Measurements from ENCODE around the gene DUSP19. TPM values are rescaled to one million over a fixed set of nuclear protein-coding genes. Genes with fewer than 3 reads are reported as not detected.

Gene DUSP19, protein sequence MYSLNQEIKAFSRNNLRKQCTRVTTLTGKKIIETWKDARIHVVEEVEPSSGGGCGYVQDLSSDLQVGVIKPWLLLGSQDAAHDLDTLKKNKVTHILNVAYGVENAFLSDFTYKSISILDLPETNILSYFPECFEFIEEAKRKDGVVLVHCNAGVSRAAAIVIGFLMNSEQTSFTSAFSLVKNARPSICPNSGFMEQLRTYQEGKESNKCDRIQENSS
- total RNA-seq (2021; ENCODE audit: unreplicated experiment) (2.9 TPM), Bru-seq, nascent RNA (percentile 30 among the genes with signal in this experiment), BruChase-seq, experiment 1, labeled RNA remaining after a 6-hour chase (percentile 45 among the genes with signal in this experiment), BruChase-seq, experiment 2, labeled RNA remaining after a 2-hour chase (percentile 37 among the genes with signal in this experiment)
- 0.39 and 0.47 TPM in 2 replicates for polyA plus RNA-seq (2012)
- long read RNA-seq, full-length matches to known transcripts, result 2 of 2 reads
- long read RNA-seq, partial matches to known transcripts, result 0 of 2 reads
- long read RNA-seq, other reads (novel, unspliced or antisense), result 0 of 2 reads

DNA sequence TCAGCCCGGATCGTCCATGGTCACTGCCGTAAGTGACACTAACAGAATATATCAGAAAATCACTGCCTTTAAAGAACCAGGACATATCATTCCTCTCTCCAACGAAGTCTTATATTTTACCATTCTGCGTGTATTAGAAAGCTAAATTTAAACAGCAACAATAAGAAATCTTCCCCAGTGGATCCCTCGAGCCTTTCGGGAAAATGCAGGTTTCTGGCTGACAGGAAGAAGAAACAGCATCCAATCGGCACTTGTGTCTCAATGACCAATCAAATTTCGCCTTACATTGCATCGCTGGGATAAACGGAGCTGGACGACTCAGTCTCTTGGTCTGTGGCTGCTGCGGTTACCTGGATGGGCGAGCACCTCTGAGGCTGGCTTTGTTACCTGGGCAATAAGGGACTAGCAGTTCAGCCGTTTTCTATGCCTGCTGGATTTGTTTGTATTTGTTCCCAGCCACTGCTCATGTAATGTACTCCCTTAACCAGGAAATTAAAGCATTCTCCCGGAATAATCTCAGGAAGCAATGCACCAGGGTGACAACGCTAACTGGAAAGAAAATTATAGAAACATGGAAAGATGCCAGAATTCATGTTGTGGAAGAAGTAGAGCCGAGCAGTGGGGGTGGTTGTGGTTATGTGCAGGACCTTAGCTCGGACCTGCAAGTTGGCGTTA lies at the start of gene DUSP19:
DUSP19 (plus strand) TSS at position 284 of the 675 bp plus-strand sequence; CDS start at position 471, 187 bp downstream.
- DNase-seq (ENCODE audit: low read depth, low spot score) (peak; percentile 97), ATAC-seq (peak; percentile 98)
- Histone ChIP-seq H3K4me2 (ENCODE audit: low read length) (peak within 1 kb of the TSS; percentile 94), H3K36me3 (ENCODE audit: control insufficient read depth in 1 of 2, insufficient read depth in 2 of 2, low read length in 2 of 2) (no peaks in the 10 kb centered on the region), H3K79me2 (ENCODE audit: insufficient read depth, low read length) (no peaks in the 10 kb centered on the region), H3K9ac (ENCODE audit: low read length) (peak within 1 kb of the TSS; percentile 64), H3K9me3 (ENCODE audit: control insufficient read depth in 1 of 2, insufficient read depth in 1 of 2, low read depth in 1 of 2, low read length in 2 of 2) (no peaks in the 10 kb centered on the region), H2AFZ (ENCODE audit: low read depth, low read length, poor library complexity, severe bottlenecking) (peak within 1 kb of the TSS; percentile 96), H3K27me3 (ENCODE audit: insufficient read depth, low read length) (no peaks in the 10 kb centered on the region), H3K27ac (ENCODE audit: low read depth, low read length) (peak within 1 kb of the TSS; percentile 75), H4K20me1 (ENCODE audit: insufficient read depth) (no peaks in the 10 kb centered on the region), H3K4me3 (replicated peaks in 1 of 2; ENCODE audit: low read depth in 1 of 2, low read length in 2 of 2) (peak within 1 kb of the TSS; percentile 50 to 72), H3K4me1 (ENCODE audit: control insufficient read depth in 1 of 2, insufficient read depth in 2 of 2, low read length in 2 of 2) (peaks cover 5 to 20% of the 10 kb centered on the region in 2 experiments; a peak in 3 of 4 replicates), H3K9me2 (ENCODE audit: insufficient read depth) (no peaks in the 10 kb centered on the region)
- intact Hi-C loops (cut with micrococcal nuclease), result no loop called here
- CTCF ChIA-PET, result interaction anchor here (0.7 kb wide), 1 partner anchor 418 kb away, joined by 3 read pairs; no protein-coding TSS in a partner anchor
- no TSS peak for BruUV-seq (replicated peaks)
- POLR2A ChIA-PET, result no interaction called here
- RAD21 ChIA-PET (ENCODE audit: low non-redundant PET in 1 of 2, low total read pairs in 2 of 2, uncharacterized antibody in 2 of 2, unreplicated experiment in 2 of 2), result no interaction called here
- TF ChIP-seq SRF (IDR thresholded peaks at IDR 0.05; ENCODE audit: low read depth) (no peak), EZH2 (IDR thresholded peaks at IDR 0.05) (no peak), RAD21 (IDR thresholded peaks at IDR 0.05; ENCODE audit: low read depth) (no peak), ELF1 (IDR thresholded peaks at IDR 0.05; ENCODE audit: borderline replicate concordance, low read depth) (peak; percentile 31; the same call in 1 of the 2 replicates), POLR2A (IDR thresholded peaks at IDR 0.05; ENCODE audit: borderline replicate concordance, extremely low read depth, insufficient read depth, insufficient read length) (peak; percentile 91), CBX3 (IDR thresholded peaks at IDR 0.05; ENCODE audit: low read depth) (peak; percentile 50; the same call in 1 of the 2 replicates), ZNF274 (IDR thresholded peaks at IDR 0.05; ENCODE audit: low read depth, low read length) (no peak), YY1 (IDR thresholded peaks at IDR 0.05; ENCODE audit: extremely low read depth, insufficient replicate concordance, low read depth, low read length) (peak; percentile 79), FOSL1 (IDR thresholded peaks at IDR 0.05; ENCODE audit: low read depth) (no peak), JUND (IDR thresholded peaks at IDR 0.05) (no peak; the same call in 1 of the 2 replicates), SP1 (IDR thresholded peaks at IDR 0.05; ENCODE audit: low read depth) (peak; percentile 87)
- TF ChIP-seq, protein P1, sequence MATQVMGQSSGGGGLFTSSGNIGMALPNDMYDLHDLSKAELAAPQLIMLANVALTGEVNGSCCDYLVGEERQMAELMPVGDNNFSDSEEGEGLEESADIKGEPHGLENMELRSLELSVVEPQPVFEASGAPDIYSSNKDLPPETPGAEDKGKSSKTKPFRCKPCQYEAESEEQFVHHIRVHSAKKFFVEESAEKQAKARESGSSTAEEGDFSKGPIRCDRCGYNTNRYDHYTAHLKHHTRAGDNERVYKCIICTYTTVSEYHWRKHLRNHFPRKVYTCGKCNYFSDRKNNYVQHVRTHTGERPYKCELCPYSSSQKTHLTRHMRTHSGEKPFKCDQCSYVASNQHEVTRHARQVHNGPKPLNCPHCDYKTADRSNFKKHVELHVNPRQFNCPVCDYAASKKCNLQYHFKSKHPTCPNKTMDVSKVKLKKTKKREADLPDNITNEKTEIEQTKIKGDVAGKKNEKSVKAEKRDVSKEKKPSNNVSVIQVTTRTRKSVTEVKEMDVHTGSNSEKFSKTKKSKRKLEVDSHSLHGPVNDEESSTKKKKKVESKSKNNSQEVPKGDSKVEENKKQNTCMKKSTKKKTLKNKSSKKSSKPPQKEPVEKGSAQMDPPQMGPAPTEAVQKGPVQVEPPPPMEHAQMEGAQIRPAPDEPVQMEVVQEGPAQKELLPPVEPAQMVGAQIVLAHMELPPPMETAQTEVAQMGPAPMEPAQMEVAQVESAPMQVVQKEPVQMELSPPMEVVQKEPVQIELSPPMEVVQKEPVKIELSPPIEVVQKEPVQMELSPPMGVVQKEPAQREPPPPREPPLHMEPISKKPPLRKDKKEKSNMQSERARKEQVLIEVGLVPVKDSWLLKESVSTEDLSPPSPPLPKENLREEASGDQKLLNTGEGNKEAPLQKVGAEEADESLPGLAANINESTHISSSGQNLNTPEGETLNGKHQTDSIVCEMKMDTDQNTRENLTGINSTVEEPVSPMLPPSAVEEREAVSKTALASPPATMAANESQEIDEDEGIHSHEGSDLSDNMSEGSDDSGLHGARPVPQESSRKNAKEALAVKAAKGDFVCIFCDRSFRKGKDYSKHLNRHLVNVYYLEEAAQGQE (IDR thresholded peaks at IDR 0.05; ENCODE audit: low read depth), result no peak
- TF ChIP-seq, protein P2, sequence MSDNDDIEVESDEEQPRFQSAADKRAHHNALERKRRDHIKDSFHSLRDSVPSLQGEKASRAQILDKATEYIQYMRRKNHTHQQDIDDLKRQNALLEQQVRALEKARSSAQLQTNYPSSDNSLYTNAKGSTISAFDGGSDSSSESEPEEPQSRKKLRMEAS (IDR thresholded peaks at IDR 0.05), result peak; percentile 58
- TF ChIP-seq, protein P3, sequence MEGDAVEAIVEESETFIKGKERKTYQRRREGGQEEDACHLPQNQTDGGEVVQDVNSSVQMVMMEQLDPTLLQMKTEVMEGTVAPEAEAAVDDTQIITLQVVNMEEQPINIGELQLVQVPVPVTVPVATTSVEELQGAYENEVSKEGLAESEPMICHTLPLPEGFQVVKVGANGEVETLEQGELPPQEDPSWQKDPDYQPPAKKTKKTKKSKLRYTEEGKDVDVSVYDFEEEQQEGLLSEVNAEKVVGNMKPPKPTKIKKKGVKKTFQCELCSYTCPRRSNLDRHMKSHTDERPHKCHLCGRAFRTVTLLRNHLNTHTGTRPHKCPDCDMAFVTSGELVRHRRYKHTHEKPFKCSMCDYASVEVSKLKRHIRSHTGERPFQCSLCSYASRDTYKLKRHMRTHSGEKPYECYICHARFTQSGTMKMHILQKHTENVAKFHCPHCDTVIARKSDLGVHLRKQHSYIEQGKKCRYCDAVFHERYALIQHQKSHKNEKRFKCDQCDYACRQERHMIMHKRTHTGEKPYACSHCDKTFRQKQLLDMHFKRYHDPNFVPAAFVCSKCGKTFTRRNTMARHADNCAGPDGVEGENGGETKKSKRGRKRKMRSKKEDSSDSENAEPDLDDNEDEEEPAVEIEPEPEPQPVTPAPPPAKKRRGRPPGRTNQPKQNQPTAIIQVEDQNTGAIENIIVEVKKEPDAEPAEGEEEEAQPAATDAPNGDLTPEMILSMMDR (IDR thresholded peaks at IDR 0.05 in 2 of 3, conservative IDR thresholded peaks at IDR 0.05 in 1 of 3; ENCODE audit: borderline replicate concordance in 1 of 3, insufficient read depth in 1 of 3, low read depth in 2 of 3, low read length in 2 of 3), result no peak
- TF ChIP-seq, protein P4, sequence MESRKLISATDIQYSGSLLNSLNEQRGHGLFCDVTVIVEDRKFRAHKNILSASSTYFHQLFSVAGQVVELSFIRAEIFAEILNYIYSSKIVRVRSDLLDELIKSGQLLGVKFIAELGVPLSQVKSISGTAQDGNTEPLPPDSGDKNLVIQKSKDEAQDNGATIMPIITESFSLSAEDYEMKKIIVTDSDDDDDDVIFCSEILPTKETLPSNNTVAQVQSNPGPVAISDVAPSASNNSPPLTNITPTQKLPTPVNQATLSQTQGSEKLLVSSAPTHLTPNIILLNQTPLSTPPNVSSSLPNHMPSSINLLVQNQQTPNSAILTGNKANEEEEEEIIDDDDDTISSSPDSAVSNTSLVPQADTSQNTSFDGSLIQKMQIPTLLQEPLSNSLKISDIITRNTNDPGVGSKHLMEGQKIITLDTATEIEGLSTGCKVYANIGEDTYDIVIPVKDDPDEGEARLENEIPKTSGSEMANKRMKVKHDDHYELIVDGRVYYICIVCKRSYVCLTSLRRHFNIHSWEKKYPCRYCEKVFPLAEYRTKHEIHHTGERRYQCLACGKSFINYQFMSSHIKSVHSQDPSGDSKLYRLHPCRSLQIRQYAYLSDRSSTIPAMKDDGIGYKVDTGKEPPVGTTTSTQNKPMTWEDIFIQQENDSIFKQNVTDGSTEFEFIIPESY (IDR thresholded peaks at IDR 0.05; ENCODE audit: extremely low read depth, insufficient replicate concordance, low read length), result peak; percentile 55
- TF ChIP-seq, protein P5, sequence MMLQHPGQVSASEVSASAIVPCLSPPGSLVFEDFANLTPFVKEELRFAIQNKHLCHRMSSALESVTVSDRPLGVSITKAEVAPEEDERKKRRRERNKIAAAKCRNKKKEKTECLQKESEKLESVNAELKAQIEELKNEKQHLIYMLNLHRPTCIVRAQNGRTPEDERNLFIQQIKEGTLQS (IDR thresholded peaks at IDR 0.05), result no peak

Measured in HCT116 (cell line).